ENCODE results near the gene ZMIZ1.

GRCh38 chr10:79255007-79255507, 186.3 kb downstream of the ZMIZ1 start:
- no peak for TF ChIP-seq CTCF (conservative IDR thresholded peaks at IDR 0.05 in 1 of 2, IDR thresholded peaks at IDR 0.05 in 1 of 2; ENCODE audit: low read depth in 1 of 2, low read length in 2 of 2)
- TF ChIP-seq EZH2 (IDR thresholded peaks at IDR 0.05; ENCODE audit: low read length, missing control alignments): no peak

Data from fibroblast of lung (primary cell).